Pulmonary artery endothelial cell (primary cell): Measurements from ENCODE around the gene NME3. TPM values are rescaled to one million over a fixed set of nuclear protein-coding genes. Genes with fewer than 3 reads are reported as not detected.

Source experiments
- DNase-seq: peaks from one replicate; pipeline ENCODE4 v3.0.0-alpha.2; 2011; ENCODE audit warnings: low read depth, low spot score
- total RNA-seq: library from RNA; depleted of rRNA; stranded (reverse); fragments of >200 nt; gene quantifications from 2 replicates; pipeline ENCODE4 v1.2.3, GENCODE V29; 2014

The NME3 gene
- total RNA-seq, 1 donor from 2014 or later: 53.0 TPM

DNA sequence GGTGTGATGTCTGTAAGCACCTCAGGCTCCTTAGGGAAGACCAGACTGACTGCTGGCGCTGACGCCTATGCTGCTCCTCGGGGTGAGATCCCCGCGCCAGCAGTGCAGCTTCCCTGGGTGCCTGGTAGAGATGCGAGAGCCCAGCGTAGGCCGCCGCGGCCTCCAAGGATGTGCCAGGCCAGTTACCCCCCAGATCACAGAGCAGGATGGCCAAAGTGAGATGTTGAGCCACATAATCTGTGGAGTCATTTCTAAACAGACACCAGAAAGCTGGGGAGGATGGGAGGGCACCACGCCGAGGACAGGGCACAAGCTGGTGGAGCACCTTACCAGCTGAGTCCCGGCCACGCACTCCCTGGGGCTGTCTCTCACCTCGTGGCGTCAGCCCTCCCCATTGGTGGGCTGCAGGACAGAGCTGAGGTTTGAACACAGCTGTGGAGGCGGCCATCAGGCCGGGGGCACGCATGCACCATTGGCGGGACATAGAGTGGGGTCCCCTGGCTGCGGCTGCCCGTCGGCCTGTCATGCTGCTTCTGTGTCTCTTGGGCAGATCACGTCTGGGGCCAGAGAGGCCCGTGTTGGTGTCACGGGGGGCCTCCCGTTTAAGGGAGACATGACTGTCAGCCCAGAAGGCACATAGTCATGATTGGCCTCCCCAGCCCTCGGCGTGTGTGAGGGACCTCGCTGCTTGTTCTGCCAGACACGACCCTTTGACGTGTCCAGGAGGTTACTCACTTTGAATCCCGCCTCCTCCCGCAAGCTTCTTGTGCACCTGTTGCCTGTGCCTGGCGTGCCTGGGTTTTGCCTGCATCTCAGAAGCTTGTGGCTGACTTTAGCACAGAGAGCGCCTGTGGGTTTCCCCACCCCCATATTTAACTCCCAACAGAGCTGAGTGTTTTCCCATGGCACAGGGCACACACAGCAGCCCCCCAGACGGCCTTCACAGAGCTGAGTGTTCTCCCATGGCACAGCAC, 43.4 kb downstream of the NME3 start:
- DNase-seq: no peak

DNA sequence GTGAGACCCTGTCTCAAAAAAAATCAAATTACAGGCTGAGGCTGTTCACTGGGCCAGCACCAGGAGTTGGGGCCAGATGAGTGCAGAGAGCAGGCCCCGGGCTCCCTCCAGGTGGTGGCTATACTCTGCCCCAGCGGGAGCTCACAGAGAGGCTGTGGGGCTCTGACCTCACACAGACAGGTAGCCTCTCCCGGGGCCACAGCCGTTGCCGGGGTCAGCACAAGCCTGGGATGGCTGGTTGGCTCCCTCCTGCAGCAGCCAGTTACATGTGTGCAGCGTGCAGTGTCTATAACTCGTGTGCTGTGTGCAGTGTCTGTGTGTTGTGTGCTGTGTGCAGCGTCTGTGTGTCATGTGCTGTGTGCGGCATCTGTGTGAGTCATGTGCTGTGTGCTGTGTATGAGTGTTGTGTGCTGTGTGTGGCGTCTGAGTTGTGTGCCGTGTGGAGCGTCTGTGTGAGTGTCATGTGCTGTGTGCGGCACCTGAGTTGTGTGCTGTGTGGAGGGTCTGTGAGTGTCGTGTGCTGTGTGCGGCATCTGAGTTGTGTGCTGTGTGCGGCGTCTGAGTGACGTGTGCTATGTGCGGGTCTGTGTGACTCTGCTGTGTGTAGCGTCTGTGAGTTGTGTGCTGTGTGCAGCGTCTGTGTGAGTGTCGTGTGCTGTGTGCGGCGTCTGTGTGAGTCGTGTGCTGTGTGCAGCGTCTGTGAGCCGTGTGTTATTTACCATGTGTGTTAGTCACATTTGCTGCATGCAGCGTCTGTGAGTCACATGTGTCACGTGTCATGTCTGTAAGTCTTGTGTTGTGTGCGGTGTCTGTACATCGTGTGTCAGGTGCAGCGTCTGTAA, 44.5 kb downstream of the NME3 start:
- DNase-seq: no peak

DNA sequence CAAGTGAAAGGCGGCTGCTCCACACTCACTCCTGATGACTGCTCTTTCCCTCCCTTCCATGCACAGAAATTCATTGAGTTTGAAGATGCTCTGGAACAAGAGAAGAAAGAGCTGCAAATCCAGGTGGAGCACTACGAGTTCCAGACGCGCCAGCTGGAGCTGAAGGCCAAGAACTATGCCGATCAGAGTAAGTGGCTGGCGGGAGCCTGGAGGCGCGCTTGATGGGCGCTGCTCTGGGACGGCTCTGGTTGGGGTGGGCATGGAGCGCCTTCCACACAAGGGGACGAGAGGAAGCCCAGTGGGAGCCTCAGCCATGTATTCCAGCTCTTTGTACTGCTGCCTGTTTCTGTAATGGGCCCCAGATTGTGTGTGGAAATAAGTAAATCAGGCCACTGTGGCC, 46.9 kb downstream of the NME3 start:
- DNase-seq: no peak

DNA sequence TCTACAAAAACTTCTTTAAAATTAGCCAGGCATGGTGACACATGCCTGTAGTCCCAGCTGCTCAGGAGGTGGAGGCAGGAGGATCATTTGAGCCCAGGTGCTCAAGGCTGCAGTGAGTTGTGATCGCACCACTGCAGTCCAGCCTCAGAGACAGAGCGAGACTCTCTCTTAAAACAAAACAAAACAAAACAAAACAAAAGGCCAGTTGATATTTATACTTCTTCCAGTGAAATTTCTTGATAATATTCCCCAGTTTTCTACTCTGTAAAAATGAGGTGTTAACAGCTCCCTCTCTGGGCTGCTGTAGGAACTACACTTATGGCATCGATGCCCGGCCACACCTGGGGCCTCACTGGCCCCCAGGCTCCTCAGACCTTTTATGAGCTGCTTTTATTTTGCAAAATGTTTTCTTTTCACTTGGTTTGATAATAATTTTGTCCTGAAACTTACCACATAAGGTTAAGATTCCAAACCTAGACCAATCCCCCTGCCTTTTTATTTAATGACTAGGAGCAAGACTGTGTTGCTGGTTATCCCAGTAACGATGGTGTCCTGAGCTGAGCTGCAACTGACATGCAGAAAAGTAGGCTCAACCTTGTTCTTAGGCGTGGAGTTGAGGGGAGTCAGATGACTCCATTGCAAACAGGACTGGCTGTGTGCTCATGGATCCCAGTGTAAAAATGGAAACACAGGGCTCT, 47.7 kb downstream of the NME3 start:
- DNase-seq: no peak

DNA sequence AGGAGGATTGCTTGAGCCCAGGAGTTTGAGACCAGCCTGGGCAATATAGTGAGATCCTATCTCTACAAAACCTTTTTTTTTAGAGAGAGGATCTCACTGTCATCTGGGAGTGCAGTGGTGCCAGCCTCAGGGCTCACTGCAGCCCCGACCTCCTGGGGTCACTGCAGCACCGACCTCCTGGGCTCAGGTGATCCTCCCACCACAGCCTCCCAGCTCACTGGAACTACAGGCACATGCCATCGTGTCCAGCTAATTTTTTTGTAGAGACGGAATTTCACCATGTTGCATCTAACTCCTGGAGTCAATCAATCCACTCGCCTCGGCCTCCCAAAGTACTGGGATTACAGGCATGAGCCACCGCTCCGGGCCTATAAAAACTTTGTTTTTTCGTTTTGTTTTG, 50.0 kb downstream of the NME3 start:
- no peak for DNase-seq

Other genes with a start within 250 kb of the NME3 start
- 24.6 and 25.7 TPM in 2 replicates for gene TMEM204, start 237.9 kb downstream of the NME3 start, total RNA-seq
- gene IFT140, start 159.5 kb downstream of the NME3 start, total RNA-seq: 19.8 and 20.8 TPM in 2 replicates
- gene CRAMP1, start 159.2 kb downstream of the NME3 start, total RNA-seq: 6.7 and 9.3 TPM in 2 replicates
- 45.9 and 81.5 TPM in 2 replicates for gene JPT2, start 93.3 kb downstream of the NME3 start, total RNA-seq
- 27.4 and 31.2 TPM in 2 replicates for gene MAPK8IP3, start 65.3 kb downstream of the NME3 start, total RNA-seq
- 5.9 and 7.1 TPM in 2 replicates for gene EME2, start 1.3 kb upstream of the NME3 start, total RNA-seq
- gene MRPS34, start 1.6 kb upstream of the NME3 start, total RNA-seq: 91.0 and 100 TPM in 2 replicates
- 39.4 and 44.8 TPM in 2 replicates for gene SPSB3, start 11.0 kb upstream of the NME3 start, total RNA-seq
- 74.5 and 77.8 TPM in 2 replicates for gene NUBP2, start 11.4 kb upstream of the NME3 start, total RNA-seq
- not detected in 2 replicates for gene IGFALS, start 22.2 kb upstream of the NME3 start, total RNA-seq
- 76.2 and 78.9 TPM in 2 replicates for gene HAGH, start 55.3 kb upstream of the NME3 start, total RNA-seq
- gene FAHD1, start 55.7 kb upstream of the NME3 start, total RNA-seq: 91.9 and 93.0 TPM in 2 replicates
- 0.40 TPM in 1 of 2 replicates, not detected in the other for gene MEIOB, start 100.6 kb upstream of the NME3 start, total RNA-seq
- gene HS3ST6, start 146.9 kb upstream of the NME3 start, total RNA-seq: not detected in 2 replicates
- 10.9 and 11.1 TPM in 2 replicates for gene MSRB1, start 171.7 kb upstream of the NME3 start, total RNA-seq
- gene RPL3L, start 183.1 kb upstream of the NME3 start, total RNA-seq: not detected in 2 replicates
- 169 and 200 TPM in 2 replicates for gene NDUFB10, start 188.0 kb upstream of the NME3 start, total RNA-seq
- 2,313 and 4,514 TPM in 2 replicates for gene RPS2, start 193.3 kb upstream of the NME3 start, total RNA-seq
- not detected in 2 replicates for gene RNF151, start 195.3 kb upstream of the NME3 start, total RNA-seq
- 59.4 and 61.9 TPM in 2 replicates for gene TBL3, start 200.5 kb upstream of the NME3 start, total RNA-seq
- 0.07 and 0.13 TPM in 2 replicates for gene NOXO1, start 209.9 kb upstream of the NME3 start, total RNA-seq
- 13.5 and 21.1 TPM in 2 replicates for gene GFER, start 212.7 kb upstream of the NME3 start, total RNA-seq
- gene SYNGR3, start 218.4 kb upstream of the NME3 start, total RNA-seq: 1.8 and 5.6 TPM in 2 replicates
- 22.8 and 23.4 TPM in 2 replicates for gene ZNF598, start 238.3 kb upstream of the NME3 start, total RNA-seq
- 0.33 and 0.46 TPM in 2 replicates for gene NPW, start 248.2 kb upstream of the NME3 start, total RNA-seq